HG02973 (cell line): ENCODE measurements around the gene NRXN3.

ENCODE experiments used
- ATAC-seq: cut with Tn5 transposase; IDR thresholded peaks from one replicate; pipeline ENCODE4 v1.9.1; 2021; ENCODE audit warnings: moderate library complexity; ENCODE audit not compliant: unreplicated experiment

The NRXN3 gene

DNA sequence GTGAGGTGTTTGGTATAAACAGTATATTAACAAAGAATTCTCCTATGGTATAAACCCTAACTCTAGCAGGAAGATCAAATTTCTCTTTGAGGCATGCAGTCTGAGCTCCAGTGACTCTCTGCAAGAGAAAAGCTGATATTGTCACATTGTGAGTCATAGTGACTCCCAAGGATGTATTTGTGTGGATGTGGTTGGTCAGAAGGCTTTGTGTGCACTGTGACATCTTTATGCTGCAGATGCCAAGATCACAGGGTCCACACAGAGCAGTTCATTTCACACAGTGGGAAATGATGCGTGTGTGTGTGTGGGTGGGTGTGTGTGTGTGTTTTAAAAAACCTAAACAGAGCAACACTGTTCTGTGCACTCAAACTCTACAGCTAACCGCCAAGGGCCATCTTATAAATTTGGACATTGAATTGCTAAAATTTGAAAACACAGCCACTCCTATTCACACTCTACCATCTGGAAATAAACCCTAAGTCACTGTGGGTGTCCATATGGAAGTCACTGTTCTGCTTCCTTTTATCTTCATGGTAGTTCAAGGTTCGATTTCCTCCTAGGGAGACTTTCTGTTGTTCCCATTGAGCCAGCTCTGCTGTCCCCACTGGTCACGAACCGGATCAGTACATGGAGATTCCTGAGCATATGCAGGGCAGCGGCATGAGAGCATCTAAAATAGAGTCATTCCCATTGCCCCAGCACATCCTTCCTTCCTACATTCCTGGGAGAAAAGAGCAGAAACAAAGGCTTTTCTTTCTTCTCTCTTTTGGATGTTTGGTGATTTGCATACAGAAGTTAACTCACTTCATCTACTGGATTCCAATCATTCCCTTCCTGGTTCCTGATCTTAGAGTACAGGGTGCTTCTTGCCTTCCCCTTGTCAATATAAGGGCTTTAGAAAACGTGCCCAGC is 1313.6 kb downstream of the NRXN3 start:
- no peak for ATAC-seq

DNA sequence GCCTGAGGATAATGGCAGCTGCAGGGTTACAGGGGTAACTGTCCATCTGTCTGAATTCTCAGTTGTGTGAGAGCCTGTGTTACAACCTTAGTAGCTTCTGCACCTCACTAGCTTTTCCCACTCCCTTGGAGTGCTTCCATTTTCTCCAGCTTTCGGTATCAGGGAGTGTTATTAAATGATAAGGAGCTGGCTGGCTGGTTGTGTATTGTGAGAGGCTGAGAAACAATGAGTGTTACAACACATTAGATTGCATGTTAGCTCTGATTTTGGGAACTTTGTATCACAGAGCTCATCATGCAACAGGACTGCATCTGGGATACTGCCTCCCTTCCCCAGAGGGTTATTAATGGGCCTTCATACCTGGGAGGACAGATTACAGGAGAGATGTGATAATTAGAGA is 1317.5 kb downstream of the NRXN3 start:
- no peak for ATAC-seq

DNA sequence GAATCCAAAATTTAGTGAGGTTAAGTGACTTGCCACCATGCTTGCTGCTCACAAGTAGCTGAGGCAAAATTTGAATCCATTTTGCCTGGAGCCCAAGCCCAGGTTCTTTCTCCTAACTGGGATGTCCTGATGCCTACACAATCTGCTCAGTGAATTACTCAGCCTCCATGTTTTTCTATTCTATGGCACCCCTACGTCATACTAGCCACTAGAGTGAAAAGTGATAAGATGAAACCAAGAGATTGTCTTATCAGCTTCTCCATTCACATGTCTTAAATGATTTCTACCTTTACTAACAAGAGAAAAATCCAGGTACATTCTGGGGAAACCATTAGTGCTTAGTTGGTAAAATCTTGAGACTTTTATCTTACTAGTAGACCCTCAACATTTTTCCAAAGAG is 1321.0 kb downstream of the NRXN3 start:
- no peak for ATAC-seq

DNA sequence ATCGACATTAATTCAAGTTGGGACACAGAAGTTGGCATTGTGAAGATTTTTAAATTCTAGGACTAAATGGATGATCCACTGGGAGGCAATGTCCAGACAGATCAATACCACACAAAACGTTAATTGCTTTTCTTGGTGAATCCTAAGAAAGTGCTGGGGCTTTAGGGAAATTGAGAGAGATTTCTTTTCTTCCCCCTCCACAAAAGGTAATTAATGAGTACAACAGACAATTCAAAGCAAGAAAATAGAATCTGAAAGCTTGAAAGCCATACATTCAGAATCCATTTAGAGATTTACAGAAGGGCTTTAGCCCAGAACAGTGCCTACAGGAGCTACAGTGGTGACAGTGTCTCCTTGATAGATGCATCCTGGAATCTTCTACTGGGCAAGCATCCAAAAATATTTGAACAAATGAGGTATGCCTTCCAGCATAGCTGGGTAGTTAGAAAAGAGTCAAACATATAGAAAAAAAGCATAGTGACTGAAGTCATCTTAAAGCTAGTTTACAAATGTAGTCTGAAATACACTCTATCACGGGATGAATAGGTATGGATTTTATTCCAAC is 1323.0 kb downstream of the NRXN3 start:
- no peak for ATAC-seq

DNA sequence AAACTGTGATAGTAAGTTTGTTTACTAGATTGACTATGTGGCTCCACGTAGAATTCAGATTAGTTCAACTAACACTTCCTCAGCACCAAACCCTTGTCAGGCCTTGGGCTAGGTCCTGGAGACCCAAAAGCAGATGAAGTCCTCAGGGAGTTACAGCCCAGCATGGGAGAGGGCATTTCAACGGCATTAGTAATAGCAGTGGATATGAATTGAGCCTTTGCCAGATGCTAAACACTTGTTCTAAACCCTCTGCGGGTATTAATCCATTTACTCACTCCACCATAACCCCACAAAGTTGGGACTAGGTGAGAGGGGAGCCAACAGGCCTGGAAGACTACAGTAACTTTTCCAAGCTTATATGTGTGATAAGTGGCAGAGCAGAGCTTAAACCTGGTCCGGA is 1326.5 kb downstream of the NRXN3 start:
- ATAC-seq, result no peak

DNA sequence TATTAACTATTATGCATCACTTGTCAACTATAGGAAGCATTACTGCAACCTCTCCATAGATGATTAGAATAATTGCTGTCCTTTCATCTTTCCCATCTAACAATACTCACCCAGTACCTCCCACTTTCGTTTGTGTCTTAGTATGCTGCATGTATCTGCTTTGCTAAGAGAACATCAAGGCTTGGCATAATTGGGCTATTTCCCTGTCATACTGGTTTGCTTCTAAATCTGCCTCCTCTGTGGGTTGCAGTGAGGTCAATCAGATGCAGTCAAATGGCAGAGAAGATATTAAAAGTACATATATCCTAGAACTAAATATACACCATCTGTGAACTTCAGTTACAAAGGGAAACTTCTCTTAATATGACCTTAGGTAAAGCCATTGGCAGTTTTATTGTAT is 1330.3 kb downstream of the NRXN3 start:
- ATAC-seq, result no peak

DNA sequence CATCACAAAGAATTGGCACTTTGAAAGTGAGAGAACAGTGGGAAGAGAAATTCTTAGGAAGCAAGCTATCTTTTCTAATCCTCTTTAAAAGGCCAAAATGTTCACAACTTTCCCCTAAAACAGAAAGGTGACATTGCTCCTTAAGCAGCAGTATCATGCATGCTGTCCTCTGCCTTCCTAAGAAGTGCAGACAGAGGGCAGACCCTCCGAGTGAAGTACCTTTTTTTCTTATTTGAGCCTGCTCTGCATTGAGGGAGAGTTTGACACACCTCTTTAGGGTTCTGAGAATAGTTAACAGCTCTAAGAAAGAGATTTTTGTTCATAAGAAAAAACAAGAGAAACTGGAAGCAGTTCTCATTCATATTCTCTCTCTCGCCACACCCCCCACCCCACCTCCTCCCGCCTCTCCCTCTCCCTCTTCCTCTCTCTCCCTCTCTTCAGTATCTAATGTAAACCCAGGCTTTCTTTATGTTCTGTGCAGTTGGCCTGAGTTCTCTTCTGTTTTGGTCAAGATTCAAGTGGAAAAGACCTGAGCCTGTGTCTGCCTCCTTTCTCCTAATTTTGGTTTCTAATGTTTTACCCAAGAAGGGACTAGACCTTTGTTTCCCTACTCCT is 1332.1 kb downstream of the NRXN3 start:
- no peak for ATAC-seq

DNA sequence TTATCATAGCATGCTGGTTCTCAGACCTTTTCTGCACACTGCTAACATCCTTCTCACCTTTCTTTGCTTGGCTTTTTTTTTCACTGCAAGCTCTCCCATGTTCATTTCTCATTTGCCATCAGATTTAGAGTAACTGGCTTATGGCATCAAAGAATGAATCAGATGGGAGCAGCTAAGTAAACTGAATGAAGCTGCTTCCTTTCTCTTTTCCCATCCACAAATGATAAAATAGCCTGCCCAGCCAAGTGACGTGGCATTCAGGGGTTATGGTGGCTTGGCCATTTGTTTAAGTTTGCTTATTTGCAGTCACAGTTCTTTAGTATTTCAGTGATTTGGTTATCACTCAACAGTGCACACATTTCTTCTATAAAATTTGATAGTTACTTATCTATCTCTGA is 1332.6 kb downstream of the NRXN3 start:
- ATAC-seq, result no peak

DNA sequence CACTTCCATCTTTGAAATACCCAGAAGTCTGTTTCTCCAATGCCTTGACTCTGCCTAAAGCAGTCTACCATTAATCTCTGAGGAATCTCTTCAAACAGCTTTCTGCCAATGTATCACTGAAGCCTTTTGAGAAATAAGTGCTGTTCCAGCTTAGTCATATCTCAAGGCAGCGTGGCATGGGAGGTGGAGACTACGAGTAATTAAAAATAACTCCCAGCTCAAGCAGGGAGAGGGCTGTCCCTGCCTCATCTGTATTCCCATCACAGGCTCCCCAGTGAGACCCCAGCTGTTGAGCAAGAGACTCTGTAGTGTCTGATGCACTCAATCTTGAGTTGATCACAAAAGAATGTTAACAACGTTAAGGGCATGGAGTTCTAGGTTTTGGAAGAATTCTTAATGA is 1340.5 kb downstream of the NRXN3 start:
- ATAC-seq, result no peak

DNA sequence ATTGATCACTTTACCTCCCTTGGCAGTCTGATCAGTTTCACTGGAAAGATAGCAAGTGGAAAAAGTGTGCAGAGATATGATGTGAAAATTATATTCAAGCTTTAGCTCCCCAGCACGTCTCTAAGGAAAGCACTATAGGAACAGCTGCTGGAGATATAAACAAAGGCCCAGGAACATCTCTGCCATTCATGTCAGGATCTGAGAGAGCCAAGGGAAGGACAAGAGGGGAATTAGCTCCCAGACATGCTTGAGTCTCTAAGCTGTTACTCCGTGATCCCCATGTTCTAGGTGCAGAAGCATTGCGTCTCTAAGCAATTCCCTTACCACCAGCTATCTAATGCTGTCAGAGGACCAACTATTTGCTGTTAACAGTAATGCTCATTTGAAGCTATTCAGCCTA is 1341.0 kb downstream of the NRXN3 start:
- no peak for ATAC-seq

DNA sequence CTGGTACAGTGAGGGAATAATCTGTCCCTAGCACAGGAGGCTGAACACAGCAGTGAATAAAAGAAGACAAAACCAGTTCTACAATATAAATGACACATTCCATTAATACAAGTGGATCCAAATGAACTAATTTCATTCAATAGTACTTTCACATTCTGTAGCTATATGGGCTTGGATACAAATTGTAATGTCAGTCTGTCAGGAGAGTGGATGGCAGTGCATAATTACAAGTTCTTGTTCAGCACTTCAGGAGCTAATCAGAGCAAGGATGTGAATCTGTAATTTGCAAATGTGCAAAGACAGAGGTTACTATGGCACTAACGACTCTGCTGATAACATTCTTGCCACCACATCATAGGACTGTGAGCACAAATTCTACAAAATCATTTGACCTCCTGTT is 1343.3 kb downstream of the NRXN3 start:
- no peak for ATAC-seq

DNA sequence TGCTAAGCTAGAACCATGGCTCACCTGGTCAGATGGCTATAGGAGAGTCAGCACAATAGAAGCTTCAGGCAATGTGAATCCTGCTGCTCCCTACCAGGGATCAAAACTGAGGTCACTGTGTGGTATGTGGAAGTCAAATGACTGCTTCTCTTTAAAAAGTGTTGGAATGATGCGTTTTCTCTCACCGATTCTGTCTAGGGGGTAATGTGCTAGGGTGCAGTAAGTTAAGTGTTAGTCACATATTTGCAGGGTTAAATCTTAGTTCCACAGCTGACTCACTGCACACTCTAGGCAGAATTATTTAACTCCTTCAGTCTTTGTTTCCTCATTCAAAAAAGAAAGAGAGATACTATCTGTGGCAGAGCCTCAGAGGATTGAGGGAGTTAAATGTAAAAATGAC is 1344.5 kb downstream of the NRXN3 start:
- ATAC-seq, result no peak

DNA sequence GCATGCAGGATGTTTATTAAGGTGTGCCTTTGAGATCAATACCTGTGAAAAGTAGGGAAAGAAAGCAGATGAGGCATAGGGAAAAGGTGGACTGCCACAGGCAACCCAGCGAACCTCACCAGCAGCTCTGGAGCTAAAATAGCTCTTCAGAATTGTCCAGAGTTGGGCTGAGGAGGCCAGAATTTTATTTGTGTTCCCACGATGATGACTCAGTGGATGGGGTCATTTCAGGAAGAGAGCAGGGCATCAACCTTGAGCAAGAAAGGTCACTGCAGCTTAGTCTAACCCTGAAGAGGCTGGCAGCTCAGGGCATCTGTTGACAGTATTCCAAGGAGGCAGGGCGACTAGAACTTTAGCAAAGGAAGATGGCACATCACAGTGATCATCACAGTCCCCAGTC is 1345.0 kb downstream of the NRXN3 start:
- no peak for ATAC-seq

DNA sequence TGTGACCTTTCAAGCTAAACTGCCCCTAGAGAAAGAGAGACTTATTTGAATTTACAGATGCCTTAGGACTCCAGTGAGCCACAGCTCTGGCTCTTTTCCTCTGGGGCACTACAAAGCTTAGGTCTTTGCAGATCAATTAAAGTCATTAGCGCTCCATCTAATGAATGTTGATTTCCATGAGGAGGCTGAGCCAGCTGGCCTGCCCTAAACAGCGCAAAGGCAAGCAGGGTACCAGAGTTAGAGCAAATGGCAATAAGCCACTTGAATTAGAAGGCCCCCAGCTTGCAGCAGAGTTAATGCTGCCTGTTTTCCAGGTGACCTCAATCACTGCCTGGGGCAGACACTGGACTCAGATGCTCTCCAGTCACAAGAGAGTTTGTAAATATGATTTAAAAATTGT is 1345.8 kb downstream of the NRXN3 start:
- no peak for ATAC-seq

DNA sequence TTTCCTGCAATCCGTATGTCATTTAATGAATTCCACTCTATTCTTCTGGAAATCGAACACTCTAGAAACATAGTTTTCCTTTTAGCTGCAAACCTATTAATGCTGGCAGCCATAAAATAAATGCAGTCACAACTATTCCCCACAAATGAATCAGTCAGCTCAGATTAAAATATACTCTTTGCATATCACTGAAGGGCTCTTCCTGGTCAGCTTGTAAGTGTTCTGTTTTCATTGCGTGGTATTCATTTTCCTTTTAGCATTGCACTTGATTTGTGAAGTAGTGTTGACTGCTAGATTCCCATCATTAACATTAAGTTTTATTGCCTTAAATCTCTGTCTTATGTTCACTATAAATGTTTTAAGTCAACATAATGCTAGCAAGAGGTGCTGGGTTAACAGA is 1355.2 kb downstream of the NRXN3 start:
- no peak for ATAC-seq

DNA sequence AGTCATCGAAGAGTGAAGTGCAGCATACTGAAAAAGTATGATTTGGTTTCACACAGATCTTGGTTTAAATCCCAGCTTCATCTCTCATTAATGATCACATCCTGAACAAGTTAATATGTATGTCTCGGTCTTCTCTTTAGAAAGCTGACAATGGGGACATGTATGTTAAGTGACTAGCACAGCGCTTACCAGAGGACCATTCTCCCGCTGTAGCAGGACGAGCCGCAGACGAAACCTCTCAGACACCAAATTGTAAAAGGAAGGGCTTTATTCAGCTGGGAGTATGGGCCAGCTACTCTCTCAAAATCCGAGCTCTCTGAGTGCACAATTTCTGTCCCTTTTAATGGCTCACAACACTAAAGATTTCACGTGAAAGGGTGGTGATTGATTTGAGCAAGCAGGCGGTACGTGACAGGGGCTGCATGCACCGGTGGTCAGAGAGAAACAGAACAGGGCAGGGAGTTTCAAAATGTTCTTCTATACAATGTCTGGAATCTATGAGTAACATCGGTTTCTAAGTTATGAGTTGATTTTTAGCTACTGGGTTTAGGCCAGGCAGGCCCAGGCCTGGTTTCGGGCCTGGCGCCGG is 1358.7 kb downstream of the NRXN3 start:
- no peak for ATAC-seq

DNA sequence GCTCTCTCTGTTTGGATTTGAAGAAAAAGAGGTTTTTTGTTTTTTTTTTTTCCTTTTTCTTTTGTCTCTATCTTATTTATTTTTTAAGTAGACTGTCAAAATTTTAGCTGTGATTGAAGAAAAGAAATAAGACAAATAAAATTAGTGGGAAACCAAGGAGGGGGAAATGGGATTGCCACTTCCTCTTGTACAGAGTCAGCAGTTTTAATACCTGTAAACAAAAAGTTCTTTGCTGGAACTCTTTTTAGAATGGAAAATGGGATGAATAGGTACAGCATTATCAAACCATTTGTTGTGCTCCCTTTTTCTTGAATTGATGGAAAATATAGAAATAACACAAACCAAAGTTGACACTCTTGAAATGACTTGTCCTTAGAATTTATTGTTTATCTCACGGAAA is 1360.4 kb downstream of the NRXN3 start:
- no peak for ATAC-seq

DNA sequence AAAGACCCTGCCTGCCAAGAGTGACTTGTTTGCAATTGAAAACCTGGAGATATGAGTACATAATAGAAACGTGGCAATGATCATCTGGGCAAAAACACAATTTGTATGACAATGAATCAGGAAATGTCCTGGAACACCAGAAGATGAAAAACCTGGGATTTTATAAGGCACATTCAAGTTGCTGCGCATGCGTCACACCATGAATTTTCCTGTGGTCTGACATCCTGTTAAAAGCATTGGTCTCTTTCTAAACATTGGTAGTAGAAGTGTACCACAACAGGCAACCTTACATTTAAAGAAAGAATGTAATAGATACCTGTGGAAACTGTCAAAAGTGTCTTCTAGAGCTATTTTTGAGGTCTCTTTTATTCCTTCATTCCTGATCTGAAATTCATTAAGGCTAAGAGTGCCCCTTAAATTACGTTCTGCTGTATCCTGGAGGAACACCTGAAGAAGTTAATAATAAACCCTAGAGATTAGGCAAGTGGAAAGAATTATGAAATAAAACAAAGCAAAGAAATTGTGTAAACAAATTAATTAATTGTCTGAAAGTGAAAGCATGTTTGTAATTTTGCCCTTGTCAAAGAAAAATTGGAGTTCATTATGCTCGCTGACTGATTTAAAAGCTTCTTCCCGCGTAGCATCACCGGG is 1364.7 kb downstream of the NRXN3 start:
- ATAC-seq, result no peak

DNA sequence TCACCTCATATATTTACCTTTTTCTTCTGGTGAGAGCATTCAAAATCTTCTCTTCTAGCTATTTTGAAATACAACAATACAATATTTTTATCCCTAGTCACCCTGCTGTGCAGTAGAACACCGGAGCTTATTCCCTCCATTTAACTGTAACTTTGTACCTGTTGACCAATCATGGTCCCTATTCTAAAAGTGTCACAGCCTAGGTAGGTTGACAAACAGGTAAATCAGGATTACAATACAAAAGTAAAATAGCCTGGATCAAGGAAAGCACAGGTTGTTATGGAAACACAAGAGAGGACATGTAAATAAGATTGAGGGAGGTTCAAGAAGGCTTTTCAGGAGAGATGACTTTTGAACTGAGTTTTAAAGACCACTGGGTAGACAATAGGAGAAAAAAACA is 1370.2 kb downstream of the NRXN3 start:
- no peak for ATAC-seq

DNA sequence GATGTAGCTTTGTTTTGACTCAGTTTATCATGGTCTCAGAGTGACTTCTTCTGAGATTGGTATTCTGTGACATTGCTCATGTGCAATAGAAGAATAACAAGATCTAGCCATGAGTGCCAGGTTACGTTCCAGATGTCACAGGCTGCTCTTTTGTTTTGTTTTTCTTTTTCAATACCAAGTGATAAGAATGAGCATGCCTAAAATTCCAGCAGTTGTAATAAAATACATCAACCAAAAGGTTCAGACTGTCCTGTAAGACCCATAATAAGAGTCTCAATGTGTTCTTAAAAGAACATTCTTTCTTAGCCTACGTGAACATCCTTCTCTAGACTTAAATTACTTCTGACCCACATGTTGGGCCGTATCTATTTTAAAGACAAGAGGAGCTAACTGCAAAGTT is 1371.9 kb downstream of the NRXN3 start:
- no peak for ATAC-seq

DNA sequence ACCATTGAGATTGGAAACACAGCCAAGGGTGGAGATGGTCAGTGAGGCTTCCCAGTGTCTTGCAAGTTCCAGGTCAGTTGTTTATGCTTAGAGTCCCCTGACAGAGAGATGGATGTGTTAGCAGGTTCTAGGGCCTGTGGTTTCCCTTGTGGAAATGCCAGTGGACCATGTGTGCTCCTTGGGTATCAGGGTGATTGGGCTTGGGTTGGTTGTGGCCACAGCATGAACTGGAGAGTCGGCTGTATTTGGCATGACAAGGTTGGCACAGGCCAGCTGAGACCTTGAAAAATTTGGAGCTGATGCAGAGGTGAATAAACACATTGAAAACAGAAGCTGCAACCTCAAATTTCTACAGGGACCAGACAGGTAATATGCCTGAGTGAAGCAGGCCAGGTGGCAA is 1373.2 kb downstream of the NRXN3 start:
- ATAC-seq, result no peak
